Activated CD4-positive, alpha-beta T cell treated with anti-CD3 and anti-CD28 coated beads, Interleukin-2, Interleukin-4, amounts not matched to agents 100 ng/mL and 50 ng/mL, durations not matched to agents 16 hours and 8 hours (primary cell): Measurements from ENCODE around the gene B3GALT2.
"Not testable (repeated sequence)": the region's sequence is repeated elsewhere in the genome, so short reads cannot be mapped to it uniquely, and the experiment has no call there.

Experiments
- DNase-seq: peaks from one replicate; pipeline ENCODE4 v3.0.0-alpha.2; 2020; ENCODE audit warnings: low spot score

Gene B3GALT2

GRCh38 chr1:193185901-193186731 is at the start of gene B3GALT2:
TSS of gene B3GALT2 (minus strand) at chr1:193186613. CDS start at chr1:193181562, 5,051 bp downstream.
- no peak for DNase-seq

GRCh38 chr1:193234530-193234929 is 48.1 kb upstream of the B3GALT2 start:
- DNase-seq: no peak

GRCh38 chr1:193231146-193231545 is 44.7 kb upstream of the B3GALT2 start:
- not testable (repeated sequence) for DNase-seq

GRCh38 chr1:193229136-193229535 is 42.7 kb upstream of the B3GALT2 start:
- no peak for DNase-seq

- no peak for DNase-seq
Observed at GRCh38 chr1:193222056-193222615, 35.7 kb upstream of the B3GALT2 start.

GRCh38 chr1:193221651-193222050 is 35.2 kb upstream of the B3GALT2 start:
- no peak for DNase-seq

GRCh38 chr1:193219391-193219790 is 33.0 kb upstream of the B3GALT2 start:
- no peak for DNase-seq

- no peak for DNase-seq
Observed at GRCh38 chr1:193216920-193217319, 30.5 kb upstream of the B3GALT2 start.

- no peak for DNase-seq
Observed at GRCh38 chr1:193213998-193214397, 27.6 kb upstream of the B3GALT2 start.

GRCh38 chr1:193212637-193213036 is 26.2 kb upstream of the B3GALT2 start:
- no peak for DNase-seq

GRCh38 chr1:193211539-193211938 is 25.1 kb upstream of the B3GALT2 start:
- peak; percentile 10 for DNase-seq

- no peak for DNase-seq
Observed at GRCh38 chr1:193210996-193211395, 24.6 kb upstream of the B3GALT2 start.

GRCh38 chr1:193201021-193201420 is 14.6 kb upstream of the B3GALT2 start:
- DNase-seq: no peak

- DNase-seq: no peak
Observed at GRCh38 chr1:193199940-193200339, 13.5 kb upstream of the B3GALT2 start.

- DNase-seq: no peak
Observed at GRCh38 chr1:193192586-193192985, 6.2 kb upstream of the B3GALT2 start.

- no peak for DNase-seq
Observed at GRCh38 chr1:193190096-193190744, 3.8 kb upstream of the B3GALT2 start.

GRCh38 chr1:193189442-193190095 is 3.2 kb upstream of the B3GALT2 start:
- DNase-seq: no peak

GRCh38 chr1:193188915-193189314 is 2.5 kb upstream of the B3GALT2 start:
- not testable (repeated sequence) for DNase-seq

GRCh38 chr1:193187114-193187513 is 701 bp upstream of the B3GALT2 start:
- DNase-seq: no peak

- no peak for DNase-seq
Observed at GRCh38 chr1:193185211-193185610, 1.2 kb downstream of the B3GALT2 start.

- no peak for DNase-seq
Observed at GRCh38 chr1:193184776-193185175, 1.6 kb downstream of the B3GALT2 start.

- peak; percentile 59 for DNase-seq
Observed at GRCh38 chr1:193183019-193183627, 3.3 kb downstream of the B3GALT2 start.
